Adipose tissue (tissue), 3 donors: ENCODE data around the gene CASTOR2. TPM values are rescaled to one million over a fixed set of nuclear protein-coding genes. Genes with fewer than 3 reads are reported as not detected.
"Not testable (repeated sequence)": the region's sequence is repeated elsewhere in the genome, so short reads cannot be mapped to it uniquely, and the experiment has no call there.

Experiments used
- H3K27ac ChIP-seq: one replicate; pipeline ENCODE4 v1.5.1; 2013; ENCODE audit warnings: low read depth, low read length
- WGBS, 3 donors: extraction: QIAGEN DNeasy Blood & Tissue Kit; methylation state at CpG; one replicate each; pipeline ENCODE4 v1.1.7; 2013; 5-methylcytosine and 5-hydroxymethylcytosine counted together
- polyA plus RNA-seq, 3 donors: library from polyadenylated mRNA; stranded (reverse); fragments of 200-250 nt; gene quantifications; one replicate each; pipeline ENCODE4 v1.2.3, GENCODE V29; 2013
- donor health status: healthy with polysubstance abuse.
- donor health status: Bipolar disorder and iron deficiency.
- donor health status: healthy.

The CASTOR2 gene
- polyA plus RNA-seq, 3 donors, result 1.2 to 6.0 (median 1.5) TPM

DNA sequence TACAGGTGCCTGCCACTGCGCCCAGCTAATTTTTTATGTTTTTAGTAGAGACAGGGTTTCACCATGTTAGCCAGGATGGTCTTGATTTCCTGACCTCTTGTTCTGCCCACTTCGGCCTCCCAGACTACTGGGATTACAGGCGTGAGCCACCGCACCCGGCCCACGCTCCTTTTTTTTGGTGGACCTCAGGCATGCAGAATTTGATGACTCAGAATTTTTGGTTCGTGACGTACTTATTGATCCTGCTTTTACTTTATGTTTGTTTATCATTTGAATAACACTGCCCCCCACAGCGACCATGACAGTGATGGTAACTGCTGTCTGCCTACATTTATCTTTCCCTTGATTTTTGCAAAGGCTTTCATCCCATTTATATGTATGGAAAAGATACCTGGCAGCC lies 23.9 kb downstream of the CASTOR2 start:
- 86 to 95% (median 93%) methylated on average over 9 of the region's 9 CpGs for WGBS, 3 donors
- not testable (repeated sequence) for H3K27ac ChIP-seq

DNA sequence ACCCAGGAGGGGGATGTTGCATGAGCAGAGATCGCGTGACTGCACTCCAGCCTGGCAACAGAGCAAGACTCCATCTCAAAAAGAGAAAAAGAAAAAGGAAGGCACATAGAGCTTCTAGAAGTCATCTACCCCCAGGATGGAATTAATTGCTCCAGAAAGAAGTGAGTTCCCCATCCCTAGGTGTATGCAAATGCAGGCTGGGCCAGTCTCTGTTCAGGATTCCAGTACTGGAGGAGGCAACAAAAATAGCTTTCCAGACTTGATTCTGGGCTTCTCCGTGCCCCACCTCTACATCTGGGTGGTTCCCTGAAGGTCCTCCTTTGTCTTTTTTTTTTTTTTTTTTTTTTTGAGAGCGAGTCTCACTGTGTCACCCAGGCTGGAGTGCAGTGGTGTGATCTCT lies 28.6 kb downstream of the CASTOR2 start:
- no peak overlapping the region for H3K27ac ChIP-seq
- 86 to 97% (median 94%) methylated on average over 4 of the region's 4 CpGs for WGBS, 3 donors

DNA sequence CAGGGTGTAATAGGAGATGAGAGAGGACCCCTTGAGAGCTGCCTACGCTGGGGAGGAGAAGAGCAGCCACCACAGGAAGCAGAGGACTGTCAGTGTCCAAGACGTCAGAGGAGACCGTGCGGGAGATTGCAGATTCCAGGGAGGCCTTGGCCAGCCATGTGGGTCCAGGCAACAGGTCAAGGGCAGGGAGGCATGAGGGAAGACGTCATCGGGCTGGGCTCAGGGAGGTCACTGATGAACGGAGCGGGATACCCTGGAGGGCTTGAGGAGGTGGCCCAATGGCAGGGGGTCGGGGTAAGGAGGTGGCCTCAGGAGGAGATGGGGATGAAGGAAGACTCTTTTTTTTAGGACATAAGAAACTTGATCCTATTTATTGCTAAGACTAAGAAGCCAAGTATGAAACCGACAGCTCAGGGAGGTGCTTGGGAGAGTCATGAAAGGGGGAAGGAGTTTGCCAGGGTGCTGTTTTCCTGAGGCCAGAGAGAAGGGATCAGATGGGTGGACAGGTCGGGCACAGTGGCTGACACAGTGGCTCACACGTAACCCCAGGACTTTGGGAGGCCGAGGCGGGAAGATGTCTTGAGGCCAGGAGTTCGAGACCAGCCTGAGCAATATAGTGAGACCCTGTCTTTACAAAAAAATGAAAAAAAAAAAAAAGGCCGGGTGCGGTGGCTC lies 30.5 kb downstream of the CASTOR2 start:
- not testable (repeated sequence) for H3K27ac ChIP-seq
- WGBS, 3 donors, result 84 to 86% (median 84%) methylated on average over 13 to 17 of the region's 17 CpGs

DNA sequence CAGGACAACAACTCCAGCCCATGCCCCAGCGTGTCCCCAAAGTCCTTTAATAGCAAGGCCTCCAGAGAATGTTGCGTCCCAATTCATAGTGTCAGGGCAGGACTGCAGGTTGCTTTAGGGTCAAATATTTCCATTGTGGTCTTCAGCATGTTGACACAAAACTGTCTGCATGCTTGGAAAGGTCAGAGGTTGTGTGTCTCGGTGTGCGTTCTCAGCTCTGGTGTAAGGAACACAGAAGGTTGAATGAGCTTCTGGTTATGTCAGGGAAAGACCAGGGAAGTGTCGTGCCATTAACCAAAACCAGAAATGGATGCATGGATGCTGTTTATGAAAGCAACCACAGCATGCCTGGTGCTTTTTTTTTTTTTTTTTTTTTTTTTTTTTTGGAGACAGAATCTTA lies 31.9 kb downstream of the CASTOR2 start:
- 83 to 91% (median 89%) methylated on average over 5 of the region's 5 CpGs for WGBS, 3 donors
- H3K27ac ChIP-seq, result not testable (repeated sequence)

DNA sequence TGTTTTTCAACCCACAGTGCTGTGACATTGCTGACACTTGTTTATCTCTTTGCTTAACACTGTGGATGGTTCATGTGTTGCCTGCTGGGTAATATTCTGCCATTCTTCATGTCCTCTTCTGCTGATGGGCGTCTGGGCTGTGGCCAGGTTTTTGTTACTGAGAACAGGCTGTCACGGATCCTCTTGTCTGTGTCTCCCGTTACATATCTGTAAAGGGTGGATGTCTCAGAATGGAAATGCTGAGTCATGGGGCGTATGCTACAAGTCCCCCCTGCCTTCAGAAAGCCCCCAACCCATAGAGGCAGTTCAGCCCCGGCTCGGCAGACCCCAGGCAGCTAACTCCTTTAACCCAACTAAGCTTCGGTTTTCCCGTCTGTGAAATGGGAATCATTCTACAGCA lies 33.3 kb downstream of the CASTOR2 start:
- WGBS, 3 donors, result 74 to 87% (median 80%) methylated on average over 8 of the region's 8 CpGs
- not testable (repeated sequence) for H3K27ac ChIP-seq

DNA sequence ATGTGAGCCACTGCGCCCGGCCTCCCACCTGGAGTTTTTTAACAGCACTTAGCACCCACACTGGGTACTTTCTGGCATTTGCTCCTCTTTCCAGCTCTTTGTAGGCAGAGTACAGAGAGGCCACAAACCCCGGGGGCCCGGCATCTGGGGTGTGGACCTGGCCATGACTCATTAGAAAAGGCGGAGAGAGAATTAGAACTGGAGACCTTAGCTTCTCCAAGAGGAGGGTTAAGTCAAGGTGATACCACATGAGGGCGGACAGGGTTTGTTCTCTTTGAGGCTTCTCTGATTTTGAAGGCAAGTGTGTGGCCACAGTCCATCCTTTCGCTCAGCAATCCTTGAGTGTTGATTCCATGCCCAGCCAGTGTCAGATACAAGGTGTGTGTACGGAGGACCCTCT lies 36.9 kb downstream of the CASTOR2 start:
- not testable (repeated sequence) for H3K27ac ChIP-seq
- 94 to 96% (median 95%) methylated on average over 8 of the region's 8 CpGs for WGBS, 3 donors

DNA sequence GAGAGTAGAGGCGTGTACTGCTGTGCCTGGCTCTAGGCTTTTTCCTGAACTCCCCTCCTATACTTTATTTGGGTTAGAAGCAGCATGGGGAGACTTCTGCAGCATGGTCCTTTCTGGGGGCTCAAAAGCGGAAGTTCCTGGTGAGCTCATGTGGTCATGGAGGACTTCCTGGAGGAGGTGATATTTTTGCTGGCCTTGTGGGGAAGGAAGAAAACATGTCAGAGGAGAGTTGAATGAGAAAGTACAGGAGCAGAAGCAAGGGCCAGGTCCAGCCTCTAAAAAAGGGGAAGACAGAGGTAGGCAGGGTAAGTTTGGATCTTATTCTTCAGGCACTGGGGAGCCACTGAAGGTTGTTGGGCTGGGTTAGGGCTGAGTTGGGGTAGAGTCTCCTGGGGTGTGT lies 45.5 kb downstream of the CASTOR2 start:
- WGBS, 3 donors, result 79 to 100% (median 96%) methylated on average over 2 of the region's 2 CpGs
- H3K27ac ChIP-seq, result no peak overlapping the region

DNA sequence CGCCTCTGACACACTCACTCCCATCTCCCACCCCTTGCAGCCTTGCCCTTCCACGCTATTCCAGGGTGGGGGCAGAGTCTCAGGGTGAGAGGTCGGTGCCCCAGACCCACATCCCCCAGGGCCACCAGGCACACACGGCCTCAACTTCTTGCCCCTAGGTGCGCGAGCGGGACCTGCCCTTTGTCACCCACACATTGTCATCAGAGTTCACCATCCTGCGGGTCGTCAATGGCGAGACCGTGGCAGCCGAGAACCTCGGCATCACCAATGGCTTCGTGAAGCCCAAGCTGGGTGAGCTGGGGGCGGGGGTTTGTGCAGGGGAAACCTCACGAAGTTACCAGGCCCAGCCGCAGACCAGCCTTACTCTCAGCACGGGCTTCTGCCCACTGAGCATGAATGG lies 53.3 kb downstream of the CASTOR2 start:
- no peak overlapping the region for H3K27ac ChIP-seq
- 92 to 97% (median 95%) methylated on average over 18 of the region's 18 CpGs for WGBS, 3 donors

DNA sequence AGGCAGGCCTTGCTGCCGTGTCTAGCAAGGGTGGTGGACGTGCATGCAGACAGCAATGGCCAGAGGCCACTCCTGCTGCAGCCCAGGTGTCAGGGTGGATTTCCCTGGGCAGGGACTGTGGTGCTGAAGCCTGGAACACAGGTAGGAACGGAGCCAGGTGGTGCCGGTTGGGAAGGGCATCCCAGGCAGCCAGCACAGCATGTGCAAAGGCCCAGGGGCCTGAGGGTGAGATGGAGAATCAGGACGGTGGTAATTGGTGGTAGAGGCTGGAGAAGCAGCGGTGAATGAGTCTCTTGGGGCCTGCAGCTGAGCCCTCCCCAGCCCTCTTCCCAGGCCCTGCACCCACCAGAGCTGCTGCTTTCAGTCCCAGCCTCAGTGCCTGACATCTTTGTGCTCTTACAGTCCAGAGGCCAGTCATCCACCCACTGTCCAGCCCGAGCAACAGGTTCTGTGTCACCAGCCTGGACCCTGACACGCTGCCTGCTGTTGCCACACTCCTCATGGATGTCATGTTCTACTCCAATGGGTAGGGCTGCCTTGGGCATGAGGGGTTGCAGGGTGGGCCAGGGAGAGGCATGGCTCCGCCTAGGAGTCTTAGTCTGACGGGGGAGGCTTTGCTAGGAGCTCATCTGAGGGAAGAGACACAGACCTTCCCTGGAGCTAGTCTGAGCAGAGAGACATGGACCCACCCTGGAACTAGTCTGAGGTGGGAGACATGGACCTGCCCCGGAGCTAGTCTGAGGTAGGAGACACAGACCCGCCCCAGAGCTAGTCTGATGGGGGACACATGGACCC lies 54.3 kb downstream of the CASTOR2 start:
- WGBS, 3 donors, result 92 to 98% (median 94%) methylated on average over 12 of the region's 12 CpGs
- no peak overlapping the region for H3K27ac ChIP-seq

DNA sequence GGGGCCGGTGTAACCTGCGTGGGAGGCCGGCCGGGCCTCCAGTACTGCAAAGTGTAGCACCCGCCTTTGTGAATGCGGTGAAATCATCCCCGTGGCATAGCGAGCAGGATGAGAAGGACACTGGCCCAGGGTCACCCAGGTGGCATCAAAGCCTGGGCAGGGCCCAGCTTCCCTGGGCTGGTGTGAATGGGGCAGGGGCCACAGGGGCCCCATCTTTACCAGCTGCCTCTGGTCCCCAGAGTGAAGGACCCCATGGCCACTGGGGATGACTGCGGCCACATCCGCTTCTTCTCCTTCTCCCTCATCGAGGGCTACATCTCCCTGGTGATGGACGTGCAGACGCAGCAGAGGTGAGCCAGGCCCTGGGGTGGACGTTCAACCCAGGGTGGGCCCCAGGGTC lies 55.3 kb downstream of the CASTOR2 start:
- WGBS, 3 donors, result 94 to 98% (median 98%) methylated on average over 13 to 14 of the region's 14 CpGs

DNA sequence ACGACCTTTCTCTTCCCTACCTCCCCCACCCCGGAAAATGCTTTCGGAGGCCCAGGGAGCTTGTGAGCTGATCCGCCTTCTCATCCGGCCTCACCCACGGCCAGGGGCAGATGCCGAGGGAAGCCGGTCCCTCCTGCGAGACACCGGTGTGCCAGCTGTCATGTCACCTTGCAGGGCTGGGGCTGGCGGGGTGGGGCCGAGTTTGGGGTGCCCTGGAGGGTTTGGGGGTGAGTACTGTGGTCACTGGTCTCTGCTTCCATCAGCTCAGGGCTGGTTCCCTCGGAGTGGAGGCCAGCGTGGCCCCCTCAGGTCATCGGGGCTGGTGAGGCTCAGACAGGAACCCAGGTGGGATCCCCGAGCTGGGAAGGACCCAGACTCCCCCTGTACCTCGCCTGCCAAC lies 60.4 kb downstream of the CASTOR2 start:
- no peak overlapping the region for H3K27ac ChIP-seq
- WGBS, 3 donors, result 89 to 93% (median 92%) methylated on average over 15 to 17 of the region's 17 CpGs

More for the DNA sequence above, 55.3 kb downstream of the CASTOR2 start:
- H3K27ac ChIP-seq, result no peak overlapping the region

DNA sequence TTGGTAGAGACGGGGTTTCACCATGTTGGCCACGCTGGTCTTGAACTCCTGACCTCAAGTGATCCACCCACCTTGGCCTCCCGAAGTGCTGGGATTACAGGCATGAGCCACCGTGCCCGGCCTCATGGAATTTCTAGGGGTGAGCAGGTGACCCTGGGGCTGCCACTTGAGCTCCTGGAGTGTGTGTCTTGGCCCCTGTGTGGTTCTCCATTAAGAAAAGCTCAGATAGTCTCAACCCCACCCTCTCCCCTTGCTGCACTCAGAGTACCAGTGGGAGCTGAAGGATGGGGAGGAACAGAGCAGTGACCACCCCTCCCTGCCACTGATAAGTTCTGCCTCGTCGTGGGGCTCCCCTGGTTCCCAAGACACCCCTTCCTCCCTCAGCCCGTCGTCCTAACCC lies 63.8 kb downstream of the CASTOR2 start:
- WGBS, 3 donors, result 89 to 95% (median 94%) methylated on average over 9 of the region's 9 CpGs
- H3K27ac ChIP-seq, result no peak overlapping the region

DNA sequence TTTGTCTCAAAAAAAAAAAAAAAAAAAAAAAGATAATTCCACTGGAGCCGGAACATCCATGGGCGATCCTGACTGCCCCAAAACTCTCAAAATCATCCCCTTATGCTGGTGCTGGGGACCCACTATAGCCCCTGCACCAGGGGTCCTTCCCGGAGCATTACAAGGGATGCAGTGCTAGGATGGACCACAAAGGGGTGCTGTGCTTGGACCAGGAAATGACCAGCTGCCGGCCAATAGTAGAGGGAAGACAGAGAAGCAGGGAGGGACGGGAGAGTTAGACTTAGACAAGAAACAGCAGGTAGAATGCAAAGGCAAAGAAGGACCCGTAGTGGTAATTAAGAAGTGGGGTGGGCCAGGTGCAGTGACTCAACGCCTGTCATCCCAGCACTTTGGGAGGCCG lies 68.6 kb downstream of the CASTOR2 start:
- H3K27ac ChIP-seq, result no peak overlapping the region
- WGBS, 3 donors, result 75 to 78% (median 75%) methylated on average over 8 of the region's 8 CpGs

DNA sequence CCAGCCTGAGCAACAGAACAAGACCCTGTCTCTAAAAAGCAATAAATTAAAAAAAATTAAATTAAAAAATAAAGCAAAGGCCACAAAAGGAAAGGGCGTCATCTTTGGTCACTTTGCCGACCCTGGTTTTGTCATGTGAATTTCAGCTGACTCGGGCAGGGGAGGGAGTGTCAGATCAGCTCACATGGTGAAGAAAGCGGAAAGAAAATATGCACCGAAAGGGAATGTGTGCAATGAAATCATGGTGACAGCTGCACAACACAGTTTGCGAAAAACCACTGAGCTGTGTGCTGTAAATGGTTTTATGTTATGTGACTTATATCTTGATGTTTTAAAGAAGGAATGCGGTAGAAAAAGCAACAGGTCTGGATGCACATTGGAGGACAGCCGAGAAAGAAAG lies 69.3 kb downstream of the CASTOR2 start:
- 84 to 87% (median 87%) methylated on average over 8 of the region's 8 CpGs for WGBS, 3 donors

DNA sequence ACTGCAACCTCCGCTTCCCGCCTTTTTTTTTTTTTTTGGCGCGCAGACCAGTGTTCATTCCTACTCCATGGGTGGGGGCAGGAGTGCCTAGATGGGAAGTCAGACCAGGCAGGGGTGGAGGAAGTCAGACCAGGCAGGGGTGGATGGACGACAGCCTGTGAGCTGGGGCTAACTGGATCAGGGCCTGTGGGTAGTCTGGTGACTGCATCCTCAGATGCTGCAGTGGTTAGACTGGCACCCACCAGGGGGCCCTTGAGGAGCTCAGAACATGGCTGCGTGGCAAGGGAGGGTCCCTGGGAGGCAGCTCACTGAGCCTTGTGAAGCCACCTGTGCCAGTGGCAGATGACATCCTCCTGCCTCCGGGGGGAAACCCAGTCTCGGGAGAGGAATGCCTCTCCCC lies 74.0 kb downstream of the CASTOR2 start:
- no peak overlapping the region for H3K27ac ChIP-seq
- WGBS, 3 donors, result 70 to 84% (median 81%) methylated on average over 8 of the region's 8 CpGs

More for the DNA sequence above, 69.3 kb downstream of the CASTOR2 start:
- no peak overlapping the region for H3K27ac ChIP-seq

DNA sequence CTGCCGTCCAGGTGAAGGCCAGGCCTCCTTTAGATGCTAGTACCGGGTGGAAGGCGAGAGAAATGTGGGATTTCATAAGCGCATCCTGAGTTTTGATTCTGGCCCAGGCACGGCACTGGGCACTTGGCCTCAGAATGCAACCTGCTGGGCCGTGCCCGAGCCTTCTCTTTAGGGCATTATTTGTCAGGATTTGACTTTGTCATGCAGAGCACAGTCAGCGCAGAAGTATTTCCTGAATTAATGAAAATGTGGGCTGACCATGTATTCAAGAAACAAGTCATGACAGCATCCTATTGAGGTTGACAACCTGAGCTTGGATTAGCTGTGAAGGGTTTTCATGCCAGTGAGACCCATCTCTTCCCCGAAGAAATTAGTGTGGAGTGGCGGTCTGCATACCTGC lies 74.7 kb downstream of the CASTOR2 start:
- 88 to 94% (median 90%) methylated on average over 10 of the region's 10 CpGs for WGBS, 3 donors

DNA sequence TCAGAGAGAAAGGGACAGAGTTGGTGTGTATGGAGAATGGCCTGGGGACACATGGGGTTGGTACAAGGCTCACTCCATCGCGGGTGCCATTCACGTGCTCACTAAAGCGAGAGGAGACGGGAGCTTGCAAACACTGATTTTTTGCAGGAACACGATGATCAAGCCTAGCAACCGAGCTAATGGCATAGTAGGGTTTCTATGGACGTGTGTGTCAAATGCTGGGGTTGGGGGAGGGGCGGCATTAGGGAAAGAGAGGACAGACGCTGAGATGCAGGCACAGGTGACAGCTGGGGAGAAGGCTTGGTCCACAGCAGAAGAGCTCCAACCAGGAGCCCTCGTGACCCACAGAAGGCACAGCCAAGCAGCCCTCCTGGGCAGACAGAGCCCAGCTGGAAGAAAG lies 75.2 kb downstream of the CASTOR2 start:
- WGBS, 3 donors, result 73 to 89% (median 86%) methylated on average over 11 of the region's 11 CpGs
- H3K27ac ChIP-seq, result no peak overlapping the region

More for the DNA sequence above, 74.7 kb downstream of the CASTOR2 start:
- H3K27ac ChIP-seq, result no peak overlapping the region

DNA sequence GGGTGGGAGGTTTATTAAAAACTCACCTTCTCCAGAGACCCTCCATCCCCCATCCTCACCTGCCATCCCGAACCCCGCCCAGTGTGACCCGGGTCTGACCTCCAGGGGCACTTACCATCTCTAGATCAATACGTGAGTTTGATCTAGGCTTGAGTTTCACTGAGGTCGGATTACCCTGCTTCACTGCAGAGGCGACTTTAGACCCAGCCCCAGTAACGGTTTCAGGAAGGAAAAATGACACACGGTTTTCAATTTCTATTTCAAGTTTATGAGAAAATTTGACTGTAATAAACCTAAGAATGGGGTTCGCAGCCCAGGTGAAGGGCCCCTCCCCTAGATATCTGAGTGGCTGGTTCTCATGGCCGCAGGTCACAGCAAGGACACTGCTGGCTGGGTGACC lies 76.0 kb downstream of the CASTOR2 start:
- 81 to 87% (median 86%) methylated on average over 10 of the region's 10 CpGs for WGBS, 3 donors
- no peak overlapping the region for H3K27ac ChIP-seq

DNA sequence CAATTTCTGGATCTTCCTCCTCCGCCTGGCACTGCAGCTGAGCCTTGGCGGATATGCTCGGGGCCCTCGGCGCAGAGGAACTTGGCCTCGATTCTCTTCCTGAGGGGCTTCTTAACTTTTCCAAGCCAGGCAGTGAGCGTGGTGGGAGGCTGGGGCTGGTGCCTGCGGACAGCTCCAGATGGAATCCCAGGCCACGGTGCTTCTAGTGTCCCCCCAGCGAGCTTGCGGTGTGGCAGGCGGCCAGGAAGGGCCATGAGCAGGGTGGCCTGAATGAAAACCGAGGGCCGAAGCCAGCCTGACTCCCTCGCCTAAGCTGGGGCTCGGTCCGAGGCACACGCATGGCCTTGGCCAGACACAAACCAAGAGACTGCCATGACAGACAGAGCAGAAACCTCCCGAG lies 77.8 kb downstream of the CASTOR2 start:
- 77 to 92% (median 83%) methylated on average over 19 of the region's 19 CpGs for WGBS, 3 donors
- H3K27ac ChIP-seq, result no peak overlapping the region
